ENCODE results near the gene GABPB1. TPM values are rescaled to one million over a fixed set of nuclear protein-coding genes. Genes with fewer than 3 reads are reported as not detected.
A peak's percentile ranks its signal among the peaks of the same experiment; 100 is the strongest.

GABPB1 gene
- total and polyA plus RNA-seq, 3 experiments from 2014 or later = 22.5 to 46.5 (median 45.7) TPM

DNA sequence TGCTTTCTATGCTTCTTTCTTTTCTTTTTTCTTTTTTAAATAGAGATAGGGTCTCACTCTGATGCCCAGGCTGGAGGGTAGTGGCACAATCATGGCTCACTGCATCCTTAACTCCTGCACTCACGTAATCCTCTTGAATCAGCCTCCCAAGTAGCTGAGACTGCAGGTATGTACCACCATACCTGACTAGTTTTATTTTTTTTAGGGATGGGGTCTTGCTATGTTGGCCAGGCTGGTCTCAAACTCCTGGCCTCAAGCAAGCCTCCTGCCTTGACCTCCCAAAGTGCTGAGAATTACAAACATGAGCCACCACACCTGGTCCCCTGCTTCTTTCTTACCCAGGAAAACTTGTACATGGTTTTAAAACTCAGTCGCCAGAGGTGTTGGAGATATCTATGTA, 65.2 kb downstream of the GABPB1 start:
- H3K36me3 ChIP-seq (ENCODE audit: insufficient read depth, low read length) = peaks cover 14% of the 10 kb centered on the region
- Mint-ChIP-seq H3K27me3 (no peaks in the 10 kb centered on the region), H3K4me3 (no peak overlapping the region), H3K4me1 (no peaks in the 10 kb centered on the region), H3K36me3 (peaks cover 0 to 57% (median 19%) of the 10 kb centered on the region in 3 donors), H3K27ac (no peak overlapping the region), H3K9me3 (no peaks in the 10 kb centered on the region)
- H3K4me1 ChIP-seq (ENCODE audit: insufficient read depth, low read length) = no peaks in the 10 kb centered on the region
- H3K9me3 ChIP-seq (ENCODE audit: low read length) = no peaks in the 10 kb centered on the region
- DNase-seq = no peak
- no peak overlapping the region for H3K27ac ChIP-seq (ENCODE audit: low read depth, low read length)
- no peak overlapping the region for H3K4me3 ChIP-seq (ENCODE audit: low read length)
- ChIA-PET POLR2A (no interaction called here), CTCF (interaction anchor here (1.5 kb wide), 1 partner anchor 10 kb away, joined by 3 read pairs; no protein-coding TSS in a partner anchor)
- H3K27me3 ChIP-seq (ENCODE audit: insufficient read depth, low read length, poor library complexity, severe bottlenecking) = no peaks in the 10 kb centered on the region

DNA sequence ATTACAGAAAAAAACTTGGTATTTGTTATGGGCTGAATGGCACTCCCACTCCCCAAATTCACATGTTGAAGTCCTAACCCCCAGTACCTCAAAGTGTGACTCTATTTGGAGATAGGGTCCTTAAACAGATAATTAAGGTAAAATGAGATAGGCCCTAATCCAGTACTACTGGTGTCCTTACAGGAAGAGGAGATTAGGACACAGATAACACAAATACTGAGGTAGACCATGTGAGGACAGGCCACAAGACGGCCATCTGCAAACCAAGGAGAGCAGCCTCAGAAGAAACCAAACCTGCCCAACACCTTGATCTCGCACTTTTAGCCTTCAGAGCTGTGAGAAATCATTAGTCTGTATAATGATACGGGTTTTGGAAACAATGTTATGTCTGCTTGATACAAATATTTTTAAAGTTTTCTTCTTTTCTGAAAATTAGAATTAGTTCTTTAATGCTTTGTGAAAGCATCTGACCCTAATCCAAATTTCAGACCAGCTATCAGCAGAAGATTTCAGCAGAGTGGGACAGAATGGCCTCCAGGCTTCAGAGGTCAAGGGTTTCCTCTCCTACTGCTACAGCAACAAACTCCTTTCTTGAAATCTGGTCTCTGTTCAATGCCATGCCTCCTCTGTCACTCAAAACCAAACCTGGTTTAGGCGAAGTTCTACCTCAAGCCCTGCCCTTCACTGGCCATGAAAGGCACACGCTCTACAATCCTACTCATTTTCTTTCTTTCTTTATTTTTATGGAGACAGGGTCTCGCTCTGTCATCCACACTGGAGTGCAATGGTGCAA, 67.5 kb downstream of the GABPB1 start:
- Mint-ChIP-seq H3K27me3 (no peaks in the 10 kb centered on the region), H3K9me3 (no peaks in the 10 kb centered on the region), H3K27ac (peak overlapping the region in 1 of 8 donors; percentile 78), H3K4me1 (no peaks in the 10 kb centered on the region), H3K4me3 (no peak overlapping the region), H3K36me3 (peaks cover 0 to 59% (median 20%) of the 10 kb centered on the region in 3 donors)
- no peak overlapping the region for H3K27ac ChIP-seq (ENCODE audit: low read depth, low read length)
- DNase-seq = no peak
- ChIA-PET CTCF (no interaction called here), POLR2A (no interaction called here)
- no peak overlapping the region for H3K4me3 ChIP-seq (ENCODE audit: low read length)
- H3K36me3 ChIP-seq (ENCODE audit: insufficient read depth, low read length) = peaks cover 14% of the 10 kb centered on the region
- H3K27me3 ChIP-seq (ENCODE audit: insufficient read depth, low read length, poor library complexity, severe bottlenecking) = no peaks in the 10 kb centered on the region
- no peaks in the 10 kb centered on the region for H3K9me3 ChIP-seq (ENCODE audit: low read length)
- no peaks in the 10 kb centered on the region for H3K4me1 ChIP-seq (ENCODE audit: insufficient read depth, low read length)

DNA sequence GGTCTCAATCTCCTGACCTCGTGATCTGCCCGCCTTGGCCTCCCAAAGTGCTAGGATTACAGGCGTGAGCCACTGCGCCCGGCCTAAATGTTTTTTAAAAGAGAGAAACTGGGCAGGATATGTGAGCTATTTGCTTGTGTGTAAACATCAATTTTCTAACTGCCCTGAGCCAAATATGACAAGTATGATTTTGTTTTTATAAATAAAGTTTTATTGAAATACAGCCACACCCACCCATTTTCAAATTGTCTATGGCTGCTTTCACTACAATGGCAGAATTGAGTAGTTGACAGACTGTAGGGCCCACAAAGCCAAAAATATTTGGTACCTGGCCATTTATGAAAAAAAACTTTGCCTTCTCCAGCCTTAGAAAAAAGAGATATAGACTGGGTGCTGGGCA, 73.6 kb downstream of the GABPB1 start:
- no peaks in the 10 kb centered on the region for H3K4me1 ChIP-seq (ENCODE audit: insufficient read depth, low read length)
- no peak overlapping the region for H3K4me3 ChIP-seq (ENCODE audit: low read length)
- H3K36me3 ChIP-seq (ENCODE audit: insufficient read depth, low read length) = peaks cover 5% of the 10 kb centered on the region
- ChIA-PET POLR2A (no interaction called here), CTCF (no interaction called here)
- Mint-ChIP-seq H3K27ac (no peak overlapping the region), H3K36me3 (peaks cover 0 to 26% (median 4%) of the 10 kb centered on the region in 3 donors), H3K4me1 (no peaks in the 10 kb centered on the region), H3K27me3 (no peaks in the 10 kb centered on the region), H3K4me3 (no peak overlapping the region), H3K9me3 (no peaks in the 10 kb centered on the region)
- no peak overlapping the region for H3K27ac ChIP-seq (ENCODE audit: low read depth, low read length)
- no peaks in the 10 kb centered on the region for H3K27me3 ChIP-seq (ENCODE audit: insufficient read depth, low read length, poor library complexity, severe bottlenecking)
- H3K9me3 ChIP-seq (ENCODE audit: low read length) = no peaks in the 10 kb centered on the region
- DNase-seq = no peak

DNA sequence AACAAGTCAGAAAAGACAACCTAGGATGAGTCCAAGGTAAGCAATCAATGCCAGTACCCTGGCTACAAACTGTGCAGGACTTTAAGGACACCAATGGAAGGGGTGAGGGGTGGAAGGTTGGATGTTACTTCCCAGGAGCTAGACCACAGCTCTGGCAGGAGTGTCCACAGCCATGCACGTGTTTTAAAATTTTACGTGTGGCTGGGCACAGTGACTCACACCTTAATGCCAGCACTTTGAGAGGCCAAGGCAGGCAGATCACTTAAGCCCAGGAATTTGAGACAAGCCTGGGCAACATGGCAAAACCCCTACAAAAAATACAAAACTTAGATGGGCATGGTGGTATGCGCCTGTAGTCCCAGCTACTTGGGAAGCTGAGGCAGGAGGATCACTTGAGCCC, 74.7 kb downstream of the GABPB1 start:
- H3K4me1 Mint-ChIP-seq = no peaks in the 10 kb centered on the region
- Histone ChIP-seq H3K4me3 (ENCODE audit: low read length) (no peak overlapping the region), H3K36me3 (ENCODE audit: insufficient read depth, low read length) (no peaks in the 10 kb centered on the region), H3K27ac (ENCODE audit: low read depth, low read length) (no peak overlapping the region), H3K9me3 (ENCODE audit: low read length) (no peaks in the 10 kb centered on the region), H3K27me3 (ENCODE audit: insufficient read depth, low read length, poor library complexity, severe bottlenecking) (no peaks in the 10 kb centered on the region), H3K4me1 (ENCODE audit: insufficient read depth, low read length) (no peaks in the 10 kb centered on the region)
- peak overlapping the region in 2 of 8 donors; percentile 31 to 70 for H3K27ac Mint-ChIP-seq
- POLR2A ChIA-PET = no interaction called here
- DNase-seq = no peak
- CTCF ChIA-PET = interaction anchor here (1.3 kb wide), 1 partner anchor 9 kb away, joined by 3 read pairs; no protein-coding TSS in a partner anchor
- H3K36me3 Mint-ChIP-seq = peaks cover 0 to 19% (median 5%) of the 10 kb centered on the region in 3 donors
- H3K9me3 Mint-ChIP-seq = no peaks in the 10 kb centered on the region
- no peaks in the 10 kb centered on the region for H3K27me3 Mint-ChIP-seq
- H3K4me3 Mint-ChIP-seq = no peak overlapping the region

GRCh38 chr15:50278496-50278895, 76.5 kb downstream of the GABPB1 start:
- no peaks in the 10 kb centered on the region for H3K27me3 Mint-ChIP-seq
- H3K36me3 ChIP-seq (ENCODE audit: insufficient read depth, low read length) = no peaks in the 10 kb centered on the region
- peak overlapping the region in 3 of 8 donors; percentile 20 to 58 (median 37) for H3K27ac Mint-ChIP-seq
- no peaks in the 10 kb centered on the region for H3K9me3 Mint-ChIP-seq
- no peak overlapping the region for H3K27ac ChIP-seq (ENCODE audit: low read depth, low read length)
- peaks cover 0 to 9% (median 1%) of the 10 kb centered on the region in 3 donors for H3K36me3 Mint-ChIP-seq
- H3K9me3 ChIP-seq (ENCODE audit: low read length) = no peaks in the 10 kb centered on the region
- H3K4me3 Mint-ChIP-seq = no peak overlapping the region
- POLR2A ChIA-PET = no interaction called here
- H3K4me1 Mint-ChIP-seq = no peaks in the 10 kb centered on the region
- H3K4me3 ChIP-seq (ENCODE audit: low read length) = no peak overlapping the region
- CTCF ChIA-PET = interaction anchor here (1.2 kb wide), 1 partner anchor 97 kb away, joined by 3 read pairs; the partner anchor contains the start of gene SLC27A2
- DNase-seq = no peak
- no peaks in the 10 kb centered on the region for H3K27me3 ChIP-seq (ENCODE audit: insufficient read depth, low read length, poor library complexity, severe bottlenecking)
- no peaks in the 10 kb centered on the region for H3K4me1 ChIP-seq (ENCODE audit: insufficient read depth, low read length)

GRCh38 chr15:50277370-50277769, 77.6 kb downstream of the GABPB1 start:
- Histone ChIP-seq H3K4me1 (ENCODE audit: insufficient read depth, low read length) (no peaks in the 10 kb centered on the region), H3K36me3 (ENCODE audit: insufficient read depth, low read length) (no peaks in the 10 kb centered on the region), H3K4me3 (ENCODE audit: low read length) (no peak overlapping the region), H3K9me3 (ENCODE audit: low read length) (no peaks in the 10 kb centered on the region), H3K27ac (ENCODE audit: low read depth, low read length) (no peak overlapping the region), H3K27me3 (ENCODE audit: insufficient read depth, low read length, poor library complexity, severe bottlenecking) (no peaks in the 10 kb centered on the region)
- Mint-ChIP-seq H3K36me3 (peaks cover 0 to 9% (median 1%) of the 10 kb centered on the region in 3 donors), H3K27ac (peak overlapping the region in 4 of 8 donors; percentile 9 to 64 (median 30)), H3K4me1 (no peaks in the 10 kb centered on the region), H3K4me3 (no peak overlapping the region), H3K9me3 (no peaks in the 10 kb centered on the region), H3K27me3 (no peaks in the 10 kb centered on the region)
- DNase-seq = no peak
- ChIA-PET CTCF (no interaction called here), POLR2A (no interaction called here)

DNA sequence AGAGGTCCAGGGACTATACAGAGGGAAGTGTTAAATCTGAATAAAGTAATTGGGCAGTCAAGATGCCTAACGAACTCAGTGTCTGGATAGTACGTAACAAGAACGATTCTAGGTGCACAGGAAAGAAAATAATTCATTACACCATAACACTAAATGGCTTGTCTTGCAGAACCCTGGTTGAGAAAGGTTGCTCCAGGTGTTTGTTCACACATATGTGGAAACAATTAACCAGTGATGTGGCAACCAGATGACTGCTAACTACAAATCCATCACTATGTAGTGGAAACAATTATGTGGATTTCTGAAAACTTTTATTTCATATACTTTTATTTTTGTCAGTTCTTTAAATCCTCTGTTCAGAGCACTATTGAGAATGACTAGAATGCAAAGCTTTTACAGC, 79.1 kb downstream of the GABPB1 start:
- no peak for DNase-seq
- no peaks in the 10 kb centered on the region for H3K27me3 Mint-ChIP-seq
- Histone ChIP-seq H3K27me3 (ENCODE audit: insufficient read depth, low read length, poor library complexity, severe bottlenecking) (no peaks in the 10 kb centered on the region), H3K9me3 (ENCODE audit: low read length) (no peaks in the 10 kb centered on the region), H3K27ac (ENCODE audit: low read depth, low read length) (no peak overlapping the region), H3K4me3 (ENCODE audit: low read length) (no peak overlapping the region), H3K36me3 (ENCODE audit: insufficient read depth, low read length) (no peaks in the 10 kb centered on the region), H3K4me1 (ENCODE audit: insufficient read depth, low read length) (no peaks in the 10 kb centered on the region)
- ChIA-PET POLR2A (no interaction called here), CTCF (no interaction called here)
- H3K27ac Mint-ChIP-seq = no peak overlapping the region
- no peak overlapping the region for H3K4me3 Mint-ChIP-seq
- H3K36me3 Mint-ChIP-seq = peaks cover 0 to 9% (median 1%) of the 10 kb centered on the region in 3 donors
- H3K9me3 Mint-ChIP-seq = no peaks in the 10 kb centered on the region
- H3K4me1 Mint-ChIP-seq = no peaks in the 10 kb centered on the region

GRCh38 chr15:50275091-50275490, 79.9 kb downstream of the GABPB1 start:
- CTCF ChIA-PET = no interaction called here
- no peaks in the 10 kb centered on the region for H3K9me3 Mint-ChIP-seq
- peaks cover 0 to 7% (median 1%) of the 10 kb centered on the region in 3 donors for H3K36me3 Mint-ChIP-seq
- Histone ChIP-seq H3K27me3 (ENCODE audit: insufficient read depth, low read length, poor library complexity, severe bottlenecking) (no peaks in the 10 kb centered on the region), H3K36me3 (ENCODE audit: insufficient read depth, low read length) (no peaks in the 10 kb centered on the region), H3K4me3 (ENCODE audit: low read length) (no peak overlapping the region), H3K4me1 (ENCODE audit: insufficient read depth, low read length) (no peaks in the 10 kb centered on the region), H3K9me3 (ENCODE audit: low read length) (no peaks in the 10 kb centered on the region), H3K27ac (ENCODE audit: low read depth, low read length) (no peak overlapping the region)
- POLR2A ChIA-PET = no interaction called here
- H3K27ac Mint-ChIP-seq = peak overlapping the region in 3 of 8 donors; percentile 21 to 30 (median 26)
- H3K4me3 Mint-ChIP-seq = no peak overlapping the region
- DNase-seq = no peak
- H3K27me3 Mint-ChIP-seq = no peaks in the 10 kb centered on the region
- H3K4me1 Mint-ChIP-seq = no peaks in the 10 kb centered on the region
